AG04450 (cell line): Measurements from ENCODE around the gene TMEM143. TPM values are rescaled to one million over a fixed set of nuclear protein-coding genes. Genes with fewer than 3 reads are reported as not detected.

Experiments
- CTCF ChIA-PET: fragments of 300-600, 350-600 bp; formaldehyde crosslinking; extraction: SDS; loops from one replicate; lab custom pipeline; 2022; ENCODE audit warnings: antibody characterized with exemption, inconsistent platforms; lab: Charles Lee
- POLR2A ChIA-PET: fragments of 350-600 bp; formaldehyde crosslinking; extraction: SDS; loops from one replicate; lab custom pipeline; 2021; ENCODE audit warnings: antibody characterized with exemption, inconsistent platforms; lab: Yijun Ruan, JAX
- DNase-seq: peaks from one replicate; pipeline ENCODE4 v3.0.0-alpha.2; 2011; ENCODE audit warnings: low read depth, low spot score
- H3K27ac ChIP-seq: one replicate; pipeline ENCODE4 v1.5.1; 2012; ENCODE audit warnings: low read depth, low read length, control low read depth
- H3K27me3 ChIP-seq: one replicate; pipeline ENCODE4 v1.6.0; 2012; ENCODE audit warnings: low read length; ENCODE audit not compliant: control insufficient read depth, insufficient read depth
- H3K4me3 ChIP-seq: 2 replicates; pipeline ENCODE4 v1.5.1; 2011; ENCODE audit warnings: mild to moderate bottlenecking, low read depth, low read length, control low read depth
- H3K9me3 ChIP-seq: 2 replicates; pipeline ENCODE4 v1.5.1; 2012; ENCODE audit warnings: low read length; ENCODE audit not compliant: control insufficient read depth, insufficient read depth
- CTCF ChIP-seq: IDR thresholded peaks from 2 replicates; pipeline ENCODE4 v1.5.1; 2011; ENCODE audit warnings: low read depth, low read length, control low read depth, inconsistent platforms
- polyA plus RNA-seq: library from polyadenylated mRNA; depleted of rRNA; stranded (reverse); fragments of >200 nt; gene quantifications from 2 replicates; pipeline ENCODE4 v1.2.3, GENCODE V29; 2011

The TMEM143 gene
- polyA plus RNA-seq, 1 experiment = 5.1 TPM

- POLR2A ChIA-PET = interaction anchor here (0.6 to 4.0 kb wide), 15 partner anchors 8 to 148 kb away, joined by 3 to 32 read pairs (median 4); partner anchors contain the start of genes EMP3, SYNGR4 and TMEM143
- Histone ChIP-seq H3K27me3 (no peaks in the 10 kb centered on the region), H3K9me3 (no peaks in the 10 kb centered on the region; the same call in 1 of the 2 replicates), H3K27ac (peak overlapping the region; percentile 68), H3K4me3 (peak overlapping the region; percentile 57)
- peak; percentile 80 for TF ChIP-seq CTCF
- CTCF ChIA-PET = interaction anchor here (0.6 to 3.1 kb wide), 25 partner anchors 10 to 791 kb away, joined by 3 to 34 read pairs (median 5); partner anchors contain the start of genes EMP3, KDELR1, SYNGR4 and TMEM143
- DNase-seq = peak; percentile 87
Measured at GRCh38 chr19:48333467-48334384, 30.0 kb downstream of the TMEM143 start.

DNA sequence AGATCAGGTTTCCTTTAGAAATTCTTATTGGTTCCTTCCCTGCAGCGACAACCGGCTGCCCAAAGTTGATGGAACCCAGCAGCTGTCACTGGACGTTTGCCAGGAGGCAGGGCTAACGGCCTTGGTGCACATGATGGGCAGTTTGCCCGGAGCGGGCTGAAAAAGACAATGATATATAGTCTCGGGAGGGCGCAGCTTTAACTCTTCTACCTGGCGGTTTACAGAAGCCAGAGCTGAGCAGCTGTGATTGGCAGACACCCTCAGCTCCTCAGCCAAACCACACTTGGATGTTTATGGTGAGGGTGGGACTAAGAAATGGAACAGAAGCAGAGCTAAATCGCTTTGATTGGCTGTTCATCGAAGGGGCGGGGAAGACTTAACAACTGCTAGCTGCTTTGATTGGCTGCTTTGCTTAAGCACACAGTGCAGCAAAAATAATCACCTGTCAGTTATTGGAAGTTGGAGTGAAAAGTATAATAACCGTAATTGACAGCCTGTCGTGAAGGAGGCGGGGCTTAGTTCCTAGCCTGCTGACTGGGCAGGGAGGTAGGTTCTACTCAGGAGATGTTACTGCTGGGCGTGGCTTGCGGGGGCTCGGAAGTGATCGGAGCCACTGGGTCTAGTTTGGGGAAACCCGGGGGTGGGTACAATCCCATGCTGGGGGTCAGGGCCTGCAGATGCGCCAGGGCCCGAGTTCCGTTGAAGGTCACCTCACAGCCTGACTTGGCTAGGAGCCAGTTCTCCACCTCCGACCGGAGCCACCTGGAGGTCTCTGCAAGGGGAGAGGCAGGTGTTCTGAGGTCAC lies 30.9 kb downstream of the TMEM143 start:
- ChIA-PET CTCF (interaction anchor here (0.5 to 3.1 kb wide), 15 partner anchors 10 to 257 kb away, joined by 3 to 34 read pairs (median 6); partner anchors contain the start of genes EMP3 and KDELR1), POLR2A (interaction anchor here (0.9 to 4.0 kb wide), 7 partner anchors 10 to 68 kb away, joined by 3 to 32 read pairs (median 5); partner anchors contain the start of genes SYNGR4 and TMEM143)
- H3K9me3 ChIP-seq = no peaks in the 10 kb centered on the region; the same call in 1 of the 2 replicates
- no peak for TF ChIP-seq CTCF
- H3K27me3 ChIP-seq = no peaks in the 10 kb centered on the region
- peak; percentile 95 for DNase-seq
- peak overlapping the region; percentile 25 for H3K27ac ChIP-seq
- H3K4me3 ChIP-seq = peak overlapping the region; percentile 38

- CTCF ChIA-PET = interaction anchor here (0.5 to 3.1 kb wide), 7 partner anchors 9 to 113 kb away, joined by 3 to 34 read pairs (median 6); partner anchors contain the start of genes EMP3 and KDELR1
- POLR2A ChIA-PET = interaction anchor here (0.9 to 4.0 kb wide), 6 partner anchors 10 to 68 kb away, joined by 3 to 32 read pairs (median 6); partner anchors contain the start of genes SYNGR4 and TMEM143
Measured at GRCh38 chr19:48332351-48332661, 31.4 kb downstream of the TMEM143 start.

DNA sequence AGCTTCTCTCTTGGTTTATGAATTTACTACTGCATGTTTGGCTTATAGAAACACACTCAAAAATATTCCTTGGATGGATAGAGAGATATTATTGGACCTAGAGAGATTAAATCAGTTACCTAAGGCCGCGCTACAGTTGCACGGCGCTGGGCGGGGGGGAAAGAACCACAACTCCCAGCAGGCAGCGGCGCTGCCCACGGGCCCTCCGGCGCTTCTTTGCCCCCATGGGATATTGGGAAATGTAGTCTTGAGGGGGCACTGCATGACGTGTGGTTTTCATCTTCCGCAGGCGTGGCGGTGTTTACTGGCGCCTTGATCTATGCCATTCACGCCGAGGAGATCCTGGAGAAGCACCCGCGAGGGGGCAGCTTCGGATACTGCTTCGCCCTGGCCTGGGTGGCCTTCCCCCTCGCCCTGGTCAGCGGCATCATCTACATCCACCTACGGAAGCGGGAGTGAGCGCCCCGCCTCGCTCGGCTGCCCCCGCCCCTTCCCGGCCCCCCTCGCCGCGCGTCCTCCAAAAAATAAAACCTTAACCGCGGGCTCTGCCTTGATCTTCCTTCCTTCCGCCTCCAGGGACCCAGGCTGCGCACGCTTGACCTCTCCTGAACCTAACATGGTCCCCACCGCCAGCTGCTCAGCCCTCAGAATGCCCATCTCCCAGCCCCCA lies 33.6 kb downstream of the TMEM143 start:
- Histone ChIP-seq H3K4me3 (no peak overlapping the region), H3K27me3 (no peaks in the 10 kb centered on the region), H3K27ac (no peak overlapping the region), H3K9me3 (no peaks in the 10 kb centered on the region; the same call in 1 of the 2 replicates)
- ChIA-PET POLR2A (no interaction called here), CTCF (interaction anchor here (0.6 to 1.3 kb wide), 2 partner anchors 10 to 366 kb away, joined by 4 read pairs; no protein-coding TSS in a partner anchor)
- no peak for TF ChIP-seq CTCF
- no peak for DNase-seq

More at GRCh38 chr19:48332351-48332661, 31.4 kb downstream of the TMEM143 start:
- H3K4me3 ChIP-seq = no peak overlapping the region
- no peak for DNase-seq
- no peaks in the 10 kb centered on the region; the same call in 1 of the 2 replicates for H3K9me3 ChIP-seq
- no peaks in the 10 kb centered on the region for H3K27me3 ChIP-seq
- TF ChIP-seq CTCF = no peak
- peak overlapping the region; percentile 25 for H3K27ac ChIP-seq
